Suprapubic skin (tissue), 4 donors: ENCODE measurements around the gene USP3.

Experiments used
- EP300 ChIP-seq: sonication (generic); formaldehyde crosslinking; IDR thresholded peaks from one replicate; pipeline ENCODE4 v1.6.1; 2017; ENCODE audit warnings: antibody characterized with exemption
- POLR2AphosphoS5 ChIP-seq, 3 donors: sonication (generic); formaldehyde crosslinking; IDR thresholded peaks; one replicate each; pipeline ENCODE4 v1.6.1; 2017; ENCODE audit warnings: antibody characterized with exemption in 3 of 3
- TF ChIP-seq, protein P1 (sequence below), 2 donors: fragments of 200-600 bp in 1 of 2; fragments of 450-650 bp in 1 of 2; sonication (generic) in 1 of 2; IDR thresholded peaks; one replicate each; pipeline ENCODE4 v1.5.1; 2016 to 2019; ENCODE audit warnings: antibody characterized with exemption in 2 of 2, mild to moderate bottlenecking in 1 of 2, moderate library complexity in 1 of 2

DNA sequence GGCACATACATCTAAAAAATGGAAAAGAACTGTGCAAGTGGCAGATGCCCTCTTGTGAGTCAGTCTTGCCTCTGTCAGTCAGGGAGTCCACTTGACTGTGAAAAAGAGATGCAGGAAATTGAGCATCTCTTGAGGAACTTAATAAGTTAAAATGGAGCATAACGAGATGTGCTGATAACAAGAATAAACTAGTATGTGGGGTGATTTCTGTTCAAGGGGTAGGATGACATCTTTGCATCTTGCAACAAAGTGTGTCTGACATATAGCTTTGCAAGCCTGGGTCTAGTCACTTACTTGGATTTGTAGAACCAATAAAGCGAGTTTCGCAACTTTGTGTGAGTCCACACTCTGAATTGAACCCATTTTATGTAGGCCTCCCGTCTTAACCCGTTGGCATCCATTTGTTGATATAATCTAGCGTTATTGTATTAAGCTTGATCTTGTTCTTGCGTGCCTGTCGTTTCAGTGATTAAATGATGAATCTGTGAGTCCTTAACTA lies 2.2 kb downstream of the USP3 start:
- TF ChIP-seq, protein P1, sequence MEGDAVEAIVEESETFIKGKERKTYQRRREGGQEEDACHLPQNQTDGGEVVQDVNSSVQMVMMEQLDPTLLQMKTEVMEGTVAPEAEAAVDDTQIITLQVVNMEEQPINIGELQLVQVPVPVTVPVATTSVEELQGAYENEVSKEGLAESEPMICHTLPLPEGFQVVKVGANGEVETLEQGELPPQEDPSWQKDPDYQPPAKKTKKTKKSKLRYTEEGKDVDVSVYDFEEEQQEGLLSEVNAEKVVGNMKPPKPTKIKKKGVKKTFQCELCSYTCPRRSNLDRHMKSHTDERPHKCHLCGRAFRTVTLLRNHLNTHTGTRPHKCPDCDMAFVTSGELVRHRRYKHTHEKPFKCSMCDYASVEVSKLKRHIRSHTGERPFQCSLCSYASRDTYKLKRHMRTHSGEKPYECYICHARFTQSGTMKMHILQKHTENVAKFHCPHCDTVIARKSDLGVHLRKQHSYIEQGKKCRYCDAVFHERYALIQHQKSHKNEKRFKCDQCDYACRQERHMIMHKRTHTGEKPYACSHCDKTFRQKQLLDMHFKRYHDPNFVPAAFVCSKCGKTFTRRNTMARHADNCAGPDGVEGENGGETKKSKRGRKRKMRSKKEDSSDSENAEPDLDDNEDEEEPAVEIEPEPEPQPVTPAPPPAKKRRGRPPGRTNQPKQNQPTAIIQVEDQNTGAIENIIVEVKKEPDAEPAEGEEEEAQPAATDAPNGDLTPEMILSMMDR (IDR thresholded peaks at IDR 0.05): no peak
- TF ChIP-seq EP300 (no peak), POLR2AphosphoS5 (IDR thresholded peaks at IDR 0.05) (no peak)
